Astrocyte (in vitro differentiated cells and primary cell): Measurements from ENCODE around the gene NCAPH2. TPM values are rescaled to one million over a fixed set of nuclear protein-coding genes. Genes with fewer than 3 reads are reported as not detected.
"Not testable (repeated sequence)": the region's sequence is repeated elsewhere in the genome, so short reads cannot be mapped to it uniquely, and the experiment has no call there.

Source experiments
- DNase-seq: peaks from one replicate; pipeline ENCODE4 v3.0.0-alpha.2; 2010; ENCODE audit warnings: low read depth
- FAIRE-seq: peaks from 2 replicates; lab custom pipeline; 2011; peaks lifted over from hg19 to GRCh38; lab: Jason Lieb, UNC
- H2AFZ ChIP-seq: 2 replicates; pipeline ENCODE4 v1.6.0; 2012; ENCODE audit warnings: low read depth, low read length, inconsistent platforms
- H3K27ac ChIP-seq: 2 replicates; pipeline ENCODE4 v1.5.1; 2011; ENCODE audit warnings: low read depth, low read length, inconsistent platforms
- H3K27me3 ChIP-seq: 2 replicates; pipeline ENCODE4 v1.6.0; 2011; ENCODE audit warnings: low read length, inconsistent platforms; ENCODE audit not compliant: insufficient read depth
- H3K36me3 ChIP-seq: 2 replicates; pipeline ENCODE4 v1.5.1; 2011; ENCODE audit warnings: low read length, inconsistent platforms; ENCODE audit not compliant: insufficient read depth
- H3K4me1 ChIP-seq: 2 replicates; pipeline ENCODE4 v1.5.1; 2011; ENCODE audit warnings: low read length, inconsistent platforms; ENCODE audit not compliant: insufficient read depth
- H3K4me2 ChIP-seq: 2 replicates; pipeline ENCODE4 v1.6.0; 2012; ENCODE audit warnings: low read length, inconsistent platforms
- H3K4me3 ChIP-seq: 2 replicates; pipeline ENCODE4 v1.5.1; 2011; ENCODE audit warnings: low read depth, mild to moderate bottlenecking, low read length, inconsistent platforms; ENCODE audit not compliant: insufficient read depth
- H3K79me2 ChIP-seq: 2 replicates; pipeline ENCODE4 v1.6.0; 2012; ENCODE audit warnings: mild to moderate bottlenecking, low read length, inconsistent platforms; ENCODE audit not compliant: insufficient read depth
- H3K9ac ChIP-seq: 2 replicates; pipeline ENCODE4 v1.6.0; 2012; ENCODE audit warnings: mild to moderate bottlenecking, low read length, inconsistent platforms
- H3K9me3 ChIP-seq: 2 replicates; pipeline ENCODE4 v1.5.1; 2012; ENCODE audit warnings: low read depth, mild to moderate bottlenecking, low read length, inconsistent platforms; ENCODE audit not compliant: insufficient read depth
- H4K20me1 ChIP-seq: 2 replicates; pipeline ENCODE4 v1.6.0; 2012; ENCODE audit warnings: low read length, inconsistent platforms; ENCODE audit not compliant: insufficient read depth
- H3K27ac Mint-ChIP-seq: one replicate; pipeline ENCODE4 v1.8.0; 2021; ENCODE audit warnings: mild to moderate bottlenecking, mixed read lengths; ENCODE audit not compliant: unreplicated experiment
- H3K27me3 Mint-ChIP-seq: one replicate; pipeline ENCODE4 v1.8.0; 2021; ENCODE audit warnings: low read depth, mixed read lengths; ENCODE audit not compliant: unreplicated experiment
- H3K36me3 Mint-ChIP-seq: one replicate; pipeline ENCODE4 v1.8.0; 2021; ENCODE audit warnings: low read depth, mixed read lengths; ENCODE audit not compliant: unreplicated experiment
- H3K4me1 Mint-ChIP-seq: one replicate; pipeline ENCODE4 v1.8.0; 2021; ENCODE audit warnings: low read depth, mixed read lengths; ENCODE audit not compliant: unreplicated experiment
- H3K4me3 Mint-ChIP-seq: one replicate; pipeline ENCODE4 v1.8.0; 2021; ENCODE audit warnings: mild to moderate bottlenecking, moderate library complexity, mixed read lengths; ENCODE audit not compliant: unreplicated experiment
- H3K9me3 Mint-ChIP-seq: one replicate; pipeline ENCODE4 v1.8.0; 2021; ENCODE audit warnings: mild to moderate bottlenecking, mixed read lengths; ENCODE audit not compliant: unreplicated experiment
- EZH2 ChIP-seq: IDR thresholded peaks from 2 replicates; pipeline ENCODE4 v1.6.1; 2012; ENCODE audit warnings: mild to moderate bottlenecking, low read length, inconsistent platforms; ENCODE audit not compliant: insufficient read depth
- total RNA-seq: library from RNA; stranded (reverse); gene quantifications from 2 replicates; pipeline ENCODE4 v1.2.1, GENCODE V29; 2021
- TF ChIP-seq, protein P1 (sequence below): IDR thresholded peaks from 2 replicates; pipeline ENCODE4 v1.5.1; 2011; ENCODE audit warnings: low read depth, mild to moderate bottlenecking, inconsistent platforms, low read length, moderate library complexity; ENCODE audit not compliant: insufficient read depth

NCAPH2 gene
- total RNA-seq, 1 donor from 2014 or later, result 25.6 TPM

DNA sequence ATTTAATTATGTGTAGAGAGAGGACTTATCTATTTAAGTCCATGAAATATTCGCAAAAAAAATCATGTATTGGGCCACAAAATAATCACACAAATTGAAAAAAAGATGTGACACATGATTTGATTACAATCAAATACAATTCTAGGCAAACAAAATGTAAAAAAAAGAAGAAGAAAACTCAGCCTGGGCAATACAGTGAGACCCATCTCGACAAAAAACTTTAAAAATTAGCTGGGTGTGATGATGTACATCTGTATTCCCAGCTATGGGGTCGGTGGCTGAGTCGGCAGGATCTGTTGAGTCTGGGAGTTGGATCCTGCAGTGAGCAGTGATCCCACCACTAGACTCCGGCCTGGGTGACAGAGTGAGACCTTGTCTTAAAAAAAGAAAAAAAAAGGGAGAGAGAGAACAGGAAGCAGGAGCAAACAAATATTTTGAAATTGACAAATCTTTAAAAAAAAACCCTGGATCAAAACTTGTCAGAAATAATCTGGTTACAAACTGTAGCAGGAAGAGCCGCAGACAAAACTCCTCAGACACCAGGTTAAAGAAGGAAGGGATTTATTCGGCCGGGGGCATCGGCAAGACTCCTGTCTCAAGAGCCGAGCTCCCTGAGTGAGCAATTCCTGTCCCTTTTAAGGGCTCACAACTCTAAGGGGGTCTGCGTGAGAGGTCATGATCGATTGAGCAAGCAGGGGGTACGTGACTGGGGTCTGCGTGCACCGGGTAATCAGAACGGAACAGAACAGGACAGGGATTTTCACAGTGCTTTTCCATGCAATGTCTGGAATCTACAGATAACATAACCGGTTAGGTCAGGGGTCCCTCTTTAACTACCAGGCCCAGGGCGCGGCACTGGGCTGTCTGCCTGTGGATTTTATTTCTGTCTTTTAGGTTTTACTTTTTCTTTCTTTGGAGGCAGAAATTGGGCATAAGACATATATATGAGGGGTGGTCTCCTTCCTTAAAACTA is 25.1 kb downstream of the NCAPH2 start:
- Histone ChIP-seq H2AFZ (no peak overlapping the region), H4K20me1 (peaks cover 10% of the 10 kb centered on the region), H3K27me3 (peaks cover 33% of the 10 kb centered on the region), H3K4me1 (peaks cover 11% of the 10 kb centered on the region), H3K9me3 (no peaks in the 10 kb centered on the region), H3K79me2 (no peaks in the 10 kb centered on the region), H3K4me3 (no peak overlapping the region), H3K9ac (no peak overlapping the region), H3K36me3 (no peaks in the 10 kb centered on the region), H3K4me2 (no peak overlapping the region), H3K27ac (no peak overlapping the region)
- H3K27me3 Mint-ChIP-seq, result peaks cover 12% of the 10 kb centered on the region
- H3K9me3 Mint-ChIP-seq, result peaks cover 4% of the 10 kb centered on the region
- DNase-seq (no peak), FAIRE-seq (no peak)
- H3K36me3 Mint-ChIP-seq, result peaks cover 1% of the 10 kb centered on the region
- no peaks in the 10 kb centered on the region for H3K4me1 Mint-ChIP-seq
- peak overlapping the region; percentile 69 for H3K27ac Mint-ChIP-seq
- TF ChIP-seq, protein P1, sequence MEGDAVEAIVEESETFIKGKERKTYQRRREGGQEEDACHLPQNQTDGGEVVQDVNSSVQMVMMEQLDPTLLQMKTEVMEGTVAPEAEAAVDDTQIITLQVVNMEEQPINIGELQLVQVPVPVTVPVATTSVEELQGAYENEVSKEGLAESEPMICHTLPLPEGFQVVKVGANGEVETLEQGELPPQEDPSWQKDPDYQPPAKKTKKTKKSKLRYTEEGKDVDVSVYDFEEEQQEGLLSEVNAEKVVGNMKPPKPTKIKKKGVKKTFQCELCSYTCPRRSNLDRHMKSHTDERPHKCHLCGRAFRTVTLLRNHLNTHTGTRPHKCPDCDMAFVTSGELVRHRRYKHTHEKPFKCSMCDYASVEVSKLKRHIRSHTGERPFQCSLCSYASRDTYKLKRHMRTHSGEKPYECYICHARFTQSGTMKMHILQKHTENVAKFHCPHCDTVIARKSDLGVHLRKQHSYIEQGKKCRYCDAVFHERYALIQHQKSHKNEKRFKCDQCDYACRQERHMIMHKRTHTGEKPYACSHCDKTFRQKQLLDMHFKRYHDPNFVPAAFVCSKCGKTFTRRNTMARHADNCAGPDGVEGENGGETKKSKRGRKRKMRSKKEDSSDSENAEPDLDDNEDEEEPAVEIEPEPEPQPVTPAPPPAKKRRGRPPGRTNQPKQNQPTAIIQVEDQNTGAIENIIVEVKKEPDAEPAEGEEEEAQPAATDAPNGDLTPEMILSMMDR, result no peak
- no peak for TF ChIP-seq EZH2
- peak overlapping the region; percentile 76 for H3K4me3 Mint-ChIP-seq

DNA sequence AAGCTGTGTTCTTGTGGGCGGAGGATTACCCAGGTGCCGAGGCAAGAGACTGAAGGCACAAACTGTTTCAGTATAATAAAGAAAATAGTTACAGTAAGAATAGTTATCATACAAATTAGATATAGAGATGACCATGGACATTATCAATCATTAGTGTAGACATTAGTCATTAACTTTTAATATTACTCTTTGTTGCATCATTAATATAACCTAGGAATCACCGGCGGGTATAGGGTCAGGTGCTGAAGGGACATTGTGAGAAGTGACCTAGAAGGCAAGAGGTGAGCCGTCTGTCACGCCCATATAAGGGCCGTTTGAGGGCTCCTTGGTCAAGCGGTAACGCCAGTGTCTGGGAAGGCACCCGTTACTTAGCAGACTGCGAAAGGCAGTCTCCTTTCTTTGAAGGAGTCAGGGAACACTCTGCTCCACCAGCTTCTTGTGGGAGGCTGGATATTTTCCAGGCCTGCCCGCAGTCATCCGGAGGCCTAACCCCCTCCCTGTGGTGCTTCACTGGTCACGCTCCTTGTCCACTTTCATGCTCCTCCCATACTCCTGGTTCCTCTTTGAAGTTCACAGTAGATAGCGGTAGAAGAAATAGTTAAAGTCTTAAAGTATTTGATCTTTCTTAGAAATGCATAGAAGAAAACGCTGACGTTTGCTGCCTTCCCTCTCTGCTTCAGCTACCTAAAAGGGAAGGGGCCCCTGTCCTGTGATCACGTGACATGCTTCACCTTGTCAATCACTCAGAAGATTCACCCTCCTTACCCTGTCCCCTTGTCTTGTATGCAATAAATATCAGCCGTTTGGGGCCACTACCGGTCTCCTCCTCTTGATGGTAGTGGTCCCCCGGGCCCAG is 26.1 kb downstream of the NCAPH2 start:
- H3K27ac ChIP-seq, H3K9ac ChIP-seq, H3K27ac Mint-ChIP-seq, H3K4me3 Mint-ChIP-seq, H3K4me3 ChIP-seq, H3K4me2 ChIP-seq, H4K20me1 ChIP-seq, H3K36me3 Mint-ChIP-seq, FAIRE-seq, H3K9me3 ChIP-seq, H3K79me2 ChIP-seq, H3K36me3 ChIP-seq, H3K9me3 Mint-ChIP-seq, H3K4me1 Mint-ChIP-seq, H2AFZ ChIP-seq: not testable (repeated sequence)
- Histone ChIP-seq H3K27me3 (peaks cover 32% of the 10 kb centered on the region), H3K4me1 (peaks cover 11% of the 10 kb centered on the region)
- peaks cover 15% of the 10 kb centered on the region for H3K27me3 Mint-ChIP-seq
- DNase-seq, result peak; percentile 54

DNA sequence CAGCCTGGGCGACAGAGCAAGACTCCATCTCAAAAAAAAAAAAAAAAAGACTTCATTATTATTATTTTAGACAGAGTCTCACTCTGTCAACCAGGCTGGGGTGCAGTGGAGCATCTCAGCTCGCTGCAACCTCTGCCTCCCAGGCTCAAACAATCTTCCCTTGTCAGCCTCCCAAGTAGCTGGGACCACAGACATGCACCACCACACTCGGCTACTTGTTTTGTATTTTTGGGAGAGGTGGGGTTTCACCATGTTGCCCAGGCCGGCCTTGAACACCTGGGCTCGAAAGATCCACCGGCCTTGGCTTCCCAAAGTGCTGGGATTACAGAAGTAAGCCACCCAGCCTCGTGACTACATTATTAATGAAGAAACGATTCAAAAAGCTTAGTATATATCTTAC is 27.1 kb downstream of the NCAPH2 start:
- Histone ChIP-seq H3K4me1 (peaks cover 14% of the 10 kb centered on the region), H3K9me3 (no peaks in the 10 kb centered on the region), H3K27ac (no peak overlapping the region), H3K36me3 (no peaks in the 10 kb centered on the region), H3K9ac (no peak overlapping the region), H3K27me3 (peaks cover 23% of the 10 kb centered on the region), H2AFZ (no peak overlapping the region), H4K20me1 (no peaks in the 10 kb centered on the region), H3K4me2 (no peak overlapping the region), H3K79me2 (no peaks in the 10 kb centered on the region), H3K4me3 (no peak overlapping the region)
- H3K4me3 Mint-ChIP-seq, result no peak overlapping the region
- FAIRE-seq (no peak), DNase-seq (no peak)
- H3K27me3 Mint-ChIP-seq, result peaks cover 15% of the 10 kb centered on the region
- H3K36me3 Mint-ChIP-seq, result no peaks in the 10 kb centered on the region
- H3K9me3 Mint-ChIP-seq, result peaks cover 4% of the 10 kb centered on the region
- H3K27ac Mint-ChIP-seq, result no peak overlapping the region
- TF ChIP-seq, protein P1, result no peak
- no peak for TF ChIP-seq EZH2
- peaks cover 4% of the 10 kb centered on the region for H3K4me1 Mint-ChIP-seq
